Measurements from ENCODE around the gene SEMA3G.

The SEMA3G gene

GRCh38 chr3:52479037-52479876 is 34.4 kb upstream of the SEMA3G start:
- DNase-seq = no peak

GRCh38 chr3:52477796-52478095 is 32.8 kb upstream of the SEMA3G start:
- DNase-seq = no peak

DNA sequence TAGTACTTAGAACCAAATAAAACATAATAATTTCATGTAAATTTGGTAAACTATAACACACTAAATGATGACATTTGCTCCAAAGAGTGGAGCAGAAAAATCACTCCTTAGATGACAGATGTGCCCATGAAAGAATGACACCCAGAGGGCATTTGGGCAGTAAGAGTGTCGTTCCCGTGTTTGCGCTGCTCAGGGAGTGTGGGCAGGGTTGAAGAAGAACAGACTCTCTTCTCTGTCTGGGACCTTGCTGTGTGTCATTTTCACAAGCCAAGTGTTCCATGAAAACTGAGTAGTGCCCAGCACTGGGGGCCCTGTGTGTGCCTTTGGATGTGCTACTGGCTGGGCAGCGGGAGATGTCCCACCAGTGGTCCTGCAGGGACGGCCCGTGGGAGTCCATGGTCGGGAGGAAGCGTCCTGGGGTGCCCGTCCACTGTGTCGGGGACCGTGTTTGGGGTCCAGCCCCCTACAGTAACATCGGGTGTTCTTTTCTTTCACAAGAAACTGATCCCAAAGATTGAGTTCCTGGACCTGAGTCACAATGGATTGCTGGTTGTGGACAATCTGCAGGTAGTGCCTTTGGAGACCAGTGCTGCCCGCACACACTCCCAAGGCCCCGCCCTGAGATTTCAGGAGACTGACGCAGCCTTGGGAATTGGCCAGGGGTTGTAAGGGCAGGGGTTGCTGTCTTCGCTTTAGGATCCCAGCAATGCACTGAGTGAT is 32.3 kb upstream of the SEMA3G start:
- DNase-seq = no peak

- DNase-seq = no peak
Measured at GRCh38 chr3:52473026-52473425, 28.1 kb upstream of the SEMA3G start.

DNA sequence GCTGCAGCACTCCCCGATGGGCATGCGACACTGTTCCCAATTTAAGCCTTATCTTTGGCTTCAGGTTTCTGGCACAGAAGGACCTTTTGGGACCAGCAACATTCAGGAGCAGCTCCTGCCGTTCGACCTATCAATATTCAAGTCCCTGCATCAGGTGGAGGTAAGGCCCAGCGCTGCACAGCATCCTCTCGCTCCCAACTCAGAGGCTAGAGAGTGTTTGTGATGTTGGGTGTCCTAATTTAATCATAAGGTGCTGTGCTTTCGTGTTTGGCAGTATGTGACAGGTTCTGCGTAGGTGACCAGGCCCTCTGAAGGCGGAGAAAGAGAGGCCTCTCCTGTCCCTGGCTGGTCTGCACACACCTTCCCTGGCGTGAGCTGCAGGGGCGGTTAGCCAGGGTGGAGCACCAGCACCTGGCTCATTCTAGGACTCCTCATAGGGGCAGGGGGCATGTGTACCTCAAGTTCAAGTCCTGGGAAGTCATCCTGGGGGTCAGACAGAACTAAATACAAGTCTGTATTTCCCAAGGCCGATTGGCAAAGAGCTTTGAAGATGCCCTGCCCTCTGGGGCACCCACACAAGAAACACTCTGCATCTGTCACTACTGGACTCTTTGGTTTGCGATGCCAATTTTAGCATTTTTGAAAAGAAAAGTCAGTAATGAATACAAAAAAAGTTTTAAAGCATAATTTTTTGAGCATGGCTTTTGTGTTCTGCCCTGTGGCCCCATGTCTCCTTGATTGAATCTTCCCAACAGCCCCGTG is 27.5 kb upstream of the SEMA3G start:
- no peak for DNase-seq

DNA sequence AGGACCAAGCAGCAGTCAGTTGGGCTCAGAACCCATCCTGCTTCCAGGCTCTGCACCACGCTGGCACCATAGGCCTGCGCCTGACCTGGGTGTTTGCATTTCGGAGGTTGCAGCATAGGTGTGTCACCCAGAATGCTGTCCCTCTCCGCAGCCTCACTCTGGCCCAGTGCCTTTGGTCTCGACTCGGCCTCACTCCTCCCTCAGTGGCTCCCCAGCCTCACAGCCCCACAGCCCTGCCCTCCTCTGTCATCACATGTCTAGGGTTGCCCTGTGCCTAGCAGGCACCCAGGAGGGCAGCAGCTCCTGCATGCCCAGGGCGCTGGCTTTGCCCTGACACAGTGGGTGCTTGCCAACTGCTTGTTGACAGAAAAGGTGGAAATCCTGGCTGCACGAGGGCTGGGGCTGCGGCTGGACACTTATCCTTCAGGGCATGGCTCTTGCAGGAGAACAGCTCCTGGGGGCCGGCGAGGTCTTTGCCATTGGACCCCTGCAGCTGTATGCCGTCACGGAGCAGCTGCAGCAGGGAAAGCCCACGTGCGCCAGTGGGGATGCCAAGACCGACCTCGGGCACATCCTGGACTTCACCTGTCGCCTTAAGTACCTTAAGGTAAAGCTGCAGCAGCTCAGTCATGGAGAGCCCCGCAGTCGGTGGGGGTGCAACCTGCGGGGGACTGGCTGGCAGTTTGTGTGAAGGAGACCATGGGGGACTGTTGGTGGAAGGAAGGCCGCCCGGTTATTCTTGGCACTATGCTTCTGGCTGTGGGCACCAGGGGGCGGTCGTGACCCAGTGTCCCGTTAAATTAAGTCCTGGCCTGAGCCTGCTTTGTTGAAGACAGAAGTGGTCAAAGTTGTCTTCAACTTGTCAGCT is 26.7 kb upstream of the SEMA3G start:
- peak in 11 of 14 donors; percentile 9 to 82 (median 34) for DNase-seq

- no peak for DNase-seq
Measured at GRCh38 chr3:52470920-52471319, 26.0 kb upstream of the SEMA3G start.

GRCh38 chr3:52469001-52469400 is 24.1 kb upstream of the SEMA3G start:
- peak in 1 of 14 donors; percentile 98 for DNase-seq

GRCh38 chr3:52468336-52468735 is 23.4 kb upstream of the SEMA3G start:
- peak in 1 of 14 donors; percentile 70 for DNase-seq

DNA sequence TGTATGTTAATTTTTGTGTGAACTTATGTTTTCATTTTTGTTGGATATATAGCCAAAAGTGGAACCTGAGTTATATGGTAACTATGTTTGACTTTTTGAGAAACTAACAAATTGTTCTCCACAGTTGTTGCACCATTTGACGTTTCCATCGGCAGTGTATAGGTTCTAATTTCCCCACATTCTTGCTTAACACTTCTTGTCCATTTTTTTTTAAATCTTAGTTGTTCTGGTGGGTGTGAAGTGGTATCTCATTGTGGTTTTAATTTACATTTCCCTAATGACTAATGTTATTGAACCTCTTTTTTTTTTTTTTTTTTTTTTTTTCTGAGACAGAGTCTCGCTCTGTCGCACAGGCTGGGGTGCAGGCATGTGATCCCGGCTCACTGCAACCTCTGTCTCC is 18.5 kb upstream of the SEMA3G start:
- DNase-seq = no peak

- no peak for DNase-seq
Measured at GRCh38 chr3:52461874-52462273, 17.0 kb upstream of the SEMA3G start.

DNA sequence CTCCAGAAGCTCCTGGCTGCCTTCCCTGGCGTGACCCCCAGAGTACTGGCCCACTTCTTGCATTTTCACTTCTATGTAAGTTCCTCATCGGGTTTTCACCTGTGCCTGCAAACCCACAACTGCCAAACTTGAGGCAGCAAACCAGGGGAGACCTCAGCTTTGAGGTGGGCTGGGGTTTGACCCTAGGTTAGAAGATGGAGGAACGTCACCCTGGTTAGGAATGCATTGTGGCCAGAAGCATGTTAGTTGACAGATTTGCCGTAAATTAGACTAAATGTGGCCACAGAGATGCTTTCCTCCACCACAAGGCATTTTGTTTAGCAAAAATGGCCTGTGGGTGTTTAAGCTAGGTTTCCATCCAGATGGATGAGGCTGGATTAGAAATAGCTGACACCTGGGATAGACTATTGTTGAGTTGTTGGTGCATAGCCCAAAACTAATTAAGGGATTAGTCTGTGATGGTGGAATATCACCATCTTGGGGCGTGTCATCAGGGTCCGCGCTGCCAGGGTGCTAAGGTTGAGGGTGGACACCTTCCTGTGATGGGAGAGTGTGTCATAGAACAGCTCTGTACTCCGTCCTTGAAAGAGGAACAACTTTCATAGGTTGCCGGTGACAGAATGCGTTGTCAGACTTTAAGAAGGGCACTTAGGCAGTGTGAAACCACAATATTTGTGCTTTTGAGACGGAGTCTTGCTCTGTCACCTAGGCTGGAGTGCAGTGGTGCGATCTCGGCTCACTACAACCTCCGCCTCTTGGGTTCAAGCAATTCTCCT is 14.1 kb upstream of the SEMA3G start:
- DNase-seq = no peak

DNA sequence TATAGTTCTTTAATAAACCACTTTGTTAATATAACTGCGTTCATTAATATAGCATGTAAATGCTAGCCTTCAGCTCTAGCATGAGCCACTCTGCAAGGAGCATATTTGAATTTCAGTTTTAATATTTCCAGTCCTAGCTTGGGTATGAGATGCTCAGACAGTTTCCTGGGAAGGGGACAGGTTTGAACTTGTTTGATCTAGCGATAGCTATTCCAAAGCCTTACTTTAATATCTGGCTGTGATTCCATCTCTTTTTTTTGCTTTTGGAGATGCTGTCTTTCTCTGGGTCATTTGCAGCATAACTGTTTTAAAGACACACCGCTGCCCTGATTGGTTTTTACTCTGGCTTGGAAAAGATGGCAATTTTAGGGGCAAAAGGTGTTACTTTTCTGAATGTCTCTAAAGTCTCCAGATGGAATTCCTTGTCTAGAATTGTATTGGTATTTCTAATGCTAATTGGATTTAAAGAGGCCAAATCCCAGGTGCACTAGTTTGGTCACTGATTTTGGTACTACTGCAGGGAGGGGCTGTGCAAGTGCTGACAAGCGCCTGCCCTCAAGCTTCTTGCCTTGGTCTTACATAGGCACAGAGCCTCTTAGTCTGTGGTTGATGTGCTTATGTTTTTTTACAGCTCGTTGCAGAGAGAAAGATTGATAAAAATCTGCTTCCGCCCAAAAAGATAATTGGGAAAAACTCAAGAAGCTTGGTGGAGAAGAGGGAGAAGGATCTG is 13.3 kb upstream of the SEMA3G start:
- DNase-seq = no peak

GRCh38 chr3:52456800-52457183 is 11.9 kb upstream of the SEMA3G start:
- peak in 1 of 14 donors; percentile 70 for DNase-seq

- DNase-seq = peak in 6 of 14 donors; percentile 6 to 70 (median 35)
Measured at GRCh38 chr3:52456169-52456799, 11.4 kb upstream of the SEMA3G start.

GRCh38 chr3:52455283-52456168 is 10.6 kb upstream of the SEMA3G start, which contains the start of gene NISCH:
TSS of gene NISCH (plus strand) at chr3:52455604. CDS start at chr3:52455642, 38 bp downstream.
- DNase-seq = peak in 13 of 14 donors; percentile 24 to 87 (median 69)

DNA sequence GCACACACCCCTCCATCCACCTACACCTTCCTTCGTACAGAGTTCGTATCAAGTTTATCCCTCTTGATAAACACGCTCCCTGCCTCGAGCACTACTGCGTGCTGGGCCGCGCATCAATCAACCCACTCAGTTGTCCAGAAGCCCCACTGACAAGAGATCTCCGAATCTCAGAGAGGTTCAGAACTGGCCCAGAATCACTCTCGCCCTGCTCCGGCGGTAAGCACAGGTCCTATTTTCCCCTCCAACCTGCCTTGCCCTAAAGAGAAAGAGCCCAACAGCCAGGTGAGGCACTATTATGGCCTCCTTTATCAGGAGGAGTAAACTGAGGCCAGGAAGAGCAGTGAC is 10.0 kb upstream of the SEMA3G start:
- DNase-seq = no peak

- peak in 2 of 14 donors; percentile 13 to 38 for DNase-seq
Measured at GRCh38 chr3:52454250-52454937, 9.5 kb upstream of the SEMA3G start.

Data from C1 segment of cervical spinal cord (tissue), 14 donors.